HepG2 (cell line): ENCODE results near the gene ARL16. TPM values are rescaled to one million over a fixed set of nuclear protein-coding genes. Genes with fewer than 3 reads are reported as not detected.
A peak's percentile ranks its signal among the peaks of the same experiment; 100 is the strongest.

Experiments
- AGO1 ChIP-seq: fragments of 200-400 bp; formaldehyde crosslinking; IDR thresholded peaks from 2 replicates; pipeline ENCODE4 v1.6.1; 2017; ENCODE audit warnings: mild to moderate bottlenecking, low read depth, low read length, moderate library complexity; ENCODE audit not compliant: poor library complexity, severe bottlenecking
- CAMTA2 ChIP-seq: sonication (generic); formaldehyde crosslinking; IDR thresholded peaks from 2 replicates; pipeline ENCODE4 v1.4.0; 2020; ENCODE audit warnings: mild to moderate bottlenecking, missing genetic modification reagents, borderline replicate concordance
- CBX2 ChIP-seq, 2 experiments: fragments of 200-600 bp in 1 of 2; sonication (generic); formaldehyde crosslinking in 1 of 2; IDR thresholded peaks; 2 replicates each; pipeline versions ENCODE4 v1.7.0 to v1.8.1; 2018 to 2022; ENCODE audit warnings: low read depth in 2 of 2, low read length in 1 of 2, mild to moderate bottlenecking in 1 of 2, missing genetic modification reagents in 1 of 2
- FOXA1 ChIP-seq, 2 experiments: fragments of 450-650 bp in 1 of 2; sonication (generic) in 1 of 2; formaldehyde crosslinking in 1 of 2; IDR thresholded peaks; 2 replicates each; pipeline versions ENCODE4 v1.4.0 to v1.6.1; 2016 to 2020; ENCODE audit warnings: missing genetic modification reagents in 1 of 2
- GLI4 ChIP-seq: sonication (generic); formaldehyde crosslinking; IDR thresholded peaks from 2 replicates; pipeline ENCODE4 v1.5.1; 2020; ENCODE audit warnings: missing genetic modification reagents, mild to moderate bottlenecking, moderate library complexity, borderline replicate concordance
- HNF4G ChIP-seq, 2 experiments: sonication (generic) in 1 of 2; formaldehyde crosslinking in 1 of 2; IDR thresholded peaks; 2 replicates each; pipeline versions ENCODE4 v1.4.0 to v1.6.1; 2011 to 2020; ENCODE audit warnings: borderline replicate concordance in 2 of 2, low read depth in 2 of 2, mild to moderate bottlenecking in 2 of 2, low read length in 1 of 2, missing genetic modification reagents in 1 of 2, moderate library complexity in 1 of 2
- MZF1 ChIP-seq: sonication (generic); formaldehyde crosslinking; IDR thresholded peaks from 2 replicates; pipeline ENCODE4 v1.8.1; 2023; ENCODE audit warnings: mild to moderate bottlenecking, missing genetic modification reagents, borderline replicate concordance
- NCOA5 ChIP-seq: sonication (generic); formaldehyde crosslinking; IDR thresholded peaks from 2 replicates; pipeline ENCODE4 v1.4.0; 2020; ENCODE audit warnings: missing genetic modification reagents
- PITX1 ChIP-seq: sonication (generic); formaldehyde crosslinking; IDR thresholded peaks from 2 replicates; pipeline ENCODE4 v1.5.1; 2020; ENCODE audit warnings: mild to moderate bottlenecking, missing genetic modification reagents
- SALL2 ChIP-seq: sonication (generic); formaldehyde crosslinking; IDR thresholded peaks from 2 replicates; pipeline ENCODE4 v1.8.1; 2023; ENCODE audit warnings: mild to moderate bottlenecking, missing genetic modification reagents, inconsistent platforms
- SMC3 ChIP-seq: IDR thresholded peaks from 2 replicates; pipeline ENCODE4 v1.6.1; 2011; ENCODE audit warnings: low read length, improper control_type of control experiment
- TEAD3 ChIP-seq: optimal IDR thresholded peaks from 2 replicates; pipeline ENCODE3; 2016; ENCODE audit warnings: borderline replicate concordance
- ZFP36 ChIP-seq: fragments of 150-350 bp; IDR thresholded peaks from 2 replicates; pipeline ENCODE4 v1.6.1; 2018; ENCODE audit warnings: borderline replicate concordance, low read length, low read depth; ENCODE audit not compliant: partially characterized antibody
- ZNF20 ChIP-seq: sonication (generic); formaldehyde crosslinking; IDR thresholded peaks from 2 replicates; pipeline ENCODE4 v1.4.0; 2020; ENCODE audit warnings: mild to moderate bottlenecking, moderate library complexity, missing genetic modification reagents
- ZNF530 ChIP-seq: sonication (generic); formaldehyde crosslinking; IDR thresholded peaks from 2 replicates; pipeline ENCODE4 v1.5.0; 2020; ENCODE audit warnings: low read depth, mild to moderate bottlenecking, missing genetic modification reagents
- ZNF589 ChIP-seq: sonication (generic); formaldehyde crosslinking; conservative IDR thresholded peaks from 2 replicates; pipeline ENCODE4 v1.8.0; 2022; ENCODE audit warnings: mild to moderate bottlenecking, moderate library complexity, missing genetic modification reagents
- ZNF605 ChIP-seq: sonication (generic); formaldehyde crosslinking; IDR thresholded peaks from 2 replicates; pipeline ENCODE4 v1.8.0; 2022; ENCODE audit warnings: mild to moderate bottlenecking, missing genetic modification reagents
- polyA plus RNA-seq, 8 experiments: library from polyadenylated mRNA; depleted of rRNA in 3 of 8; stranded (reverse) in 7 of 8; unstranded in 1 of 8; fragments of >200 nt; fragmentation: Illumina TruSeq in 4 of 8; extraction: Trizol in 4 of 8; gene quantifications; 2 replicates each; pipeline versions ENCODE4 v1.2.1 to v1.2.3, GENCODE V29; 2011 to 2016; ENCODE audit warnings: low read depth in 4 of 8, missing spikeins in 1 of 8, mixed read lengths in 1 of 8; ENCODE audit not compliant: insufficient read depth in 1 of 8
- total RNA-seq, 5 experiments: library from RNA; depleted of rRNA; stranded (reverse); fragments of >200 nt; fragmentation: Illumina TruSeq; extraction: Trizol; gene quantifications; 2 replicates each; pipeline ENCODE4 v1.2.3, GENCODE V29; 2016; ENCODE audit warnings: low read depth in 1 of 5
- TF ChIP-seq, protein P1 (sequence below): sonication (generic); formaldehyde crosslinking; IDR thresholded peaks from 2 replicates; pipeline ENCODE4 v1.8.1; 2023; ENCODE audit warnings: missing genetic modification reagents, mild to moderate bottlenecking, borderline replicate concordance
- TF ChIP-seq, protein P2 (sequence below): sonication (generic); formaldehyde crosslinking; conservative IDR thresholded peaks from 2 replicates; pipeline ENCODE4 v1.4.0; 2020; ENCODE audit warnings: mild to moderate bottlenecking, missing genetic modification reagents, moderate library complexity
- TF ChIP-seq, protein P3 (sequence below): sonication (generic); formaldehyde crosslinking; IDR thresholded peaks from 2 replicates; pipeline ENCODE4 v1.4.0; 2020; ENCODE audit warnings: mild to moderate bottlenecking, missing genetic modification reagents
- TF ChIP-seq, protein P4 (sequence below): sonication (generic); formaldehyde crosslinking; IDR thresholded peaks from 2 replicates; pipeline ENCODE4 v1.4.0; 2020; ENCODE audit warnings: missing genetic modification reagents, borderline replicate concordance

ARL16 gene
- total and polyA plus RNA-seq, 2 of the 13 experiments (the other 11 are each of a cell fraction or from before 2014, with no cell fraction given) = 20.8 to 30.8 TPM

DNA sequence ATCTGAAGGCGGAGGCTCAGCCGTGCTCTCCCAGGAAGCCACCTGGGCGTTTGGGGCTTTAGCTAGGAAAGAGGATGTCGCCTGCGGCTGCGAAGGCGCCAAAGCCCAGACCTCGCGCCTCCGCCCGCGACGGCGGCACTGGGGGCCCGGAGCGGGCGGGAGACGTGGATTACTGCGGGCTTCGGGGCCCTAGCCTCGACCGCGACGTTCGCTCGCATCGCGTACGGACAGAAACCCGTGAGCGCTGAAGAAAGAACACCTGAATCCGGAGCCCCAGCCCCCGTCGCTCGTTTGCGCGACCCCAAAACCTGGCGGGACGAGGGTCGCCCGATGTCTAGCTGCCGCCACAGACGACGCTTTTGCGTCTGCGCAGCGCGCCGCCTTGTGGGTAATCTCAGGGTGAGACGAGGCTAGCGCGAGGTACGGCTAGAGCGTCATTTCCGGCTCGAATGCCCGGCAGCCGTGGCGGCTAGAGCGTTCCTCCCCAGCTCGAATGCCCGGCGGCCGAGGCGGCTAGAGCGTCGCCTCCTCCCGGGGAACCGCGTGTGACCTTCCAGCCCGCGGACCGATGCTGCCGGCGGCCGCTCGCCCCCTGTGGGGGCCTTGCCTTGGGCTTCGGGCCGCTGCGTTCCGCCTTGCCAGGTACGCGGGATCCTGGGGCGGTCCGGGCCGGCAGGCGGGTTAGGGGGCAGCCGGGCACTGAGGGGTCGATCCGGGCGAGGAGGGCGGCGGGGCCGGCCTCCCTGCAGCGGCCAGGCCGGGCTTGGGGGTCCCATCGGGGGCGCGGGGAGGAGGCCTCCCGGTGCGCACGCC lies 19.5 kb upstream of the ARL16 start, which contains the start of gene MRPL12 (continued):
- TF ChIP-seq FOXA1 (IDR thresholded peaks at IDR 0.05) = no peak
- peak; percentile 67 for TF ChIP-seq FOXA1 (CRISPR knock-in tag; IDR thresholded peaks at IDR 0.05)
- TF ChIP-seq ZNF20 (CRISPR knock-in tag) = peak; percentile 67; the same call in 1 of the 2 replicates
- TF ChIP-seq ZFP36 = no peak
- TF ChIP-seq AGO1 = peak; percentile 94
- TF ChIP-seq NCOA5 (CRISPR knock-in tag) = no peak
- TF ChIP-seq SALL2 (CRISPR knock-in tag) = peak; percentile 96
- no peak for TF ChIP-seq SMC3
- TF ChIP-seq, protein P1, sequence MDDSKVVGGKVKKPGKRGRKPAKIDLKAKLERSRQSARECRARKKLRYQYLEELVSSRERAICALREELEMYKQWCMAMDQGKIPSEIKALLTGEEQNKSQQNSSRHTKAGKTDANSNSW (CRISPR knock-in tag) = peak; percentile 89; the same call in 1 of the 2 replicates
- TF ChIP-seq, protein P2, sequence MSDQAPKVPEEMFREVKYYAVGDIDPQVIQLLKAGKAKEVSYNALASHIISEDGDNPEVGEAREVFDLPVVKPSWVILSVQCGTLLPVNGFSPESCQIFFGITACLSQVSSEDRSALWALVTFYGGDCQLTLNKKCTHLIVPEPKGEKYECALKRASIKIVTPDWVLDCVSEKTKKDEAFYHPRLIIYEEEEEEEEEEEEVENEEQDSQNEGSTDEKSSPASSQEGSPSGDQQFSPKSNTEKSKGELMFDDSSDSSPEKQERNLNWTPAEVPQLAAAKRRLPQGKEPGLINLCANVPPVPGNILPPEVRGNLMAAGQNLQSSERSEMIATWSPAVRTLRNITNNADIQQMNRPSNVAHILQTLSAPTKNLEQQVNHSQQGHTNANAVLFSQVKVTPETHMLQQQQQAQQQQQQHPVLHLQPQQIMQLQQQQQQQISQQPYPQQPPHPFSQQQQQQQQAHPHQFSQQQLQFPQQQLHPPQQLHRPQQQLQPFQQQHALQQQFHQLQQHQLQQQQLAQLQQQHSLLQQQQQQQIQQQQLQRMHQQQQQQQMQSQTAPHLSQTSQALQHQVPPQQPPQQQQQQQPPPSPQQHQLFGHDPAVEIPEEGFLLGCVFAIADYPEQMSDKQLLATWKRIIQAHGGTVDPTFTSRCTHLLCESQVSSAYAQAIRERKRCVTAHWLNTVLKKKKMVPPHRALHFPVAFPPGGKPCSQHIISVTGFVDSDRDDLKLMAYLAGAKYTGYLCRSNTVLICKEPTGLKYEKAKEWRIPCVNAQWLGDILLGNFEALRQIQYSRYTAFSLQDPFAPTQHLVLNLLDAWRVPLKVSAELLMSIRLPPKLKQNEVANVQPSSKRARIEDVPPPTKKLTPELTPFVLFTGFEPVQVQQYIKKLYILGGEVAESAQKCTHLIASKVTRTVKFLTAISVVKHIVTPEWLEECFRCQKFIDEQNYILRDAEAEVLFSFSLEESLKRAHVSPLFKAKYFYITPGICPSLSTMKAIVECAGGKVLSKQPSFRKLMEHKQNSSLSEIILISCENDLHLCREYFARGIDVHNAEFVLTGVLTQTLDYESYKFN (CRISPR knock-in tag) = peak; percentile 48
- peak; percentile 64; the same call in 1 of the 2 replicates for TF ChIP-seq ZNF605 (CRISPR knock-in tag)
- TF ChIP-seq ZNF530 = no peak
- TF ChIP-seq TEAD3 = peak; percentile 91
- TF ChIP-seq ZNF589 (CRISPR knock-in tag) = peak; percentile 94; the same call in 1 of the 2 replicates
- no peak for TF ChIP-seq CBX2 (IDR thresholded peaks at IDR 0.05; ENCODE audit: low read depth, low read length)
- TF ChIP-seq CBX2 (CRISPR knock-in tag; IDR thresholded peaks at IDR 0.05; ENCODE audit: low read depth) = no peak
- TF ChIP-seq GLI4 (CRISPR knock-in tag) = 0 out of 2 replicates have a peak, but pooled peaks have one; percentile 89
- peak; percentile 72; the same call in 1 of the 2 replicates for TF ChIP-seq MZF1 (CRISPR knock-in tag)
- peak; percentile 86 for TF ChIP-seq PITX1 (CRISPR knock-in tag)
- TF ChIP-seq, protein P3, sequence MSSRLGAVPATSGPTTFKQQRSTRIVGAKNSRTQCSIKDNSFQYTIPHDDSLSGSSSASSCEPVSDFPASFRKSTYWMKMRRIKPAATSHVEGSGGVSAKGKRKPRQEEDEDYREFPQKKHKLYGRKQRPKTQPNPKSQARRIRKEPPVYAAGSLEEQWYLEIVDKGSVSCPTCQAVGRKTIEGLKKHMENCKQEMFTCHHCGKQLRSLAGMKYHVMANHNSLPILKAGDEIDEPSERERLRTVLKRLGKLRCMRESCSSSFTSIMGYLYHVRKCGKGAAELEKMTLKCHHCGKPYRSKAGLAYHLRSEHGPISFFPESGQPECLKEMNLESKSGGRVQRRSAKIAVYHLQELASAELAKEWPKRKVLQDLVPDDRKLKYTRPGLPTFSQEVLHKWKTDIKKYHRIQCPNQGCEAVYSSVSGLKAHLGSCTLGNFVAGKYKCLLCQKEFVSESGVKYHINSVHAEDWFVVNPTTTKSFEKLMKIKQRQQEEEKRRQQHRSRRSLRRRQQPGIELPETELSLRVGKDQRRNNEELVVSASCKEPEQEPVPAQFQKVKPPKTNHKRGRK (CRISPR knock-in tag) = no peak
- TF ChIP-seq CAMTA2 (CRISPR knock-in tag) = peak; percentile 95
- no peak for TF ChIP-seq HNF4G (IDR thresholded peaks at IDR 0.05; ENCODE audit: borderline replicate concordance, low read depth, low read length)
- TF ChIP-seq HNF4G (CRISPR knock-in tag; IDR thresholded peaks at IDR 0.05; ENCODE audit: borderline replicate concordance, low read depth) = peak; percentile 73
- TF ChIP-seq, protein P4, sequence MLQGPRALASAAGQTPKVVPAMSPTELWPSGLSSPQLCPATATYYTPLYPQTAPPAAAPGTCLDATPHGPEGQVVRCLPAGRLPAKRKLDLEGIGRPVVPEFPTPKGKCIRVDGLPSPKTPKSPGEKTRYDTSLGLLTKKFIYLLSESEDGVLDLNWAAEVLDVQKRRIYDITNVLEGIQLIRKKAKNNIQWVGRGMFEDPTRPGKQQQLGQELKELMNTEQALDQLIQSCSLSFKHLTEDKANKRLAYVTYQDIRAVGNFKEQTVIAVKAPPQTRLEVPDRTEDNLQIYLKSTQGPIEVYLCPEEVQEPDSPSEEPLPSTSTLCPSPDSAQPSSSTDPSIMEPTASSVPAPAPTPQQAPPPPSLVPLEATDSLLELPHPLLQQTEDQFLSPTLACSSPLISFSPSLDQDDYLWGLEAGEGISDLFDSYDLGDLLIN (CRISPR knock-in tag) = peak; percentile 31
